Fibroblast of lung (primary cell): ENCODE results near the gene KIF6. TPM values are rescaled to one million over a fixed set of nuclear protein-coding genes. Genes with fewer than 3 reads are reported as not detected.

Experiments
- DNase-seq, 2 donors: peaks; one replicate each; pipeline versions ENCODE4 v3.0.0 to v3.0.0-alpha.2; 2010; ENCODE audit warnings: low read depth in 2 of 2
- H2AFZ ChIP-seq: 2 replicates; pipeline ENCODE4 v1.5.1; 2012; ENCODE audit warnings: low read length, control low read depth, inconsistent platforms
- H3K27ac ChIP-seq: 2 replicates; pipeline ENCODE4 v1.5.1; 2011; ENCODE audit warnings: low read length, control low read depth; ENCODE audit not compliant: insufficient read depth
- H3K27me3 ChIP-seq: 2 replicates; pipeline ENCODE4 v1.5.1; 2011; ENCODE audit warnings: mild to moderate bottlenecking, low read length; ENCODE audit not compliant: control insufficient read depth, insufficient read depth
- H3K36me3 ChIP-seq: 2 replicates; pipeline ENCODE4 v1.5.1; 2011; ENCODE audit warnings: low read length; ENCODE audit not compliant: control insufficient read depth, insufficient read depth
- H3K4me1 ChIP-seq: 2 replicates; pipeline ENCODE4 v1.5.1; 2011; ENCODE audit warnings: low read length; ENCODE audit not compliant: control insufficient read depth, insufficient read depth; ENCODE audit errors: extremely low read depth
- H3K4me2 ChIP-seq: 2 replicates; pipeline ENCODE4 v1.5.1; 2011; ENCODE audit warnings: low read length, control low read depth; ENCODE audit not compliant: insufficient read depth; ENCODE audit errors: extremely low read depth
- H3K4me3 ChIP-seq, 4 experiments: fragments of 200-600 bp in 1 of 4; sonication (generic) in 1 of 4; replicated peaks in 1 of 4; 2 replicates each; pipeline ENCODE4 v1.5.1; 2011 to 2016; ENCODE audit warnings: low read length in 4 of 4, low read depth in 3 of 4, mild to moderate bottlenecking in 3 of 4, control low read depth in 2 of 4, inconsistent platforms in 1 of 4, mixed read lengths in 1 of 4; ENCODE audit not compliant: insufficient read depth in 1 of 4; ENCODE audit errors: control extremely low read depth in 1 of 4
- H3K79me2 ChIP-seq: 2 replicates; pipeline ENCODE4 v1.5.1; 2012; ENCODE audit warnings: mild to moderate bottlenecking, low read length, inconsistent platforms; ENCODE audit not compliant: control insufficient read depth, insufficient read depth
- H3K9ac ChIP-seq: 2 replicates; pipeline ENCODE4 v1.5.1; 2011; ENCODE audit warnings: mild to moderate bottlenecking, low read length, control low read depth; ENCODE audit not compliant: insufficient read depth
- H3K9me3 ChIP-seq: 2 replicates; pipeline ENCODE4 v1.5.1; 2012; ENCODE audit warnings: low read depth, low read length; ENCODE audit not compliant: control insufficient read depth, insufficient read depth
- H4K20me1 ChIP-seq: 2 replicates; pipeline ENCODE4 v1.5.1; 2011; ENCODE audit warnings: low read length; ENCODE audit not compliant: control insufficient read depth, insufficient read depth; ENCODE audit errors: extremely low read depth
- EZH2 ChIP-seq: IDR thresholded peaks from 2 replicates; pipeline ENCODE4 v1.5.1; 2012; ENCODE audit warnings: low read length, control low read depth, mild to moderate bottlenecking; ENCODE audit errors: missing control alignments
- polyA plus RNA-seq, 2 donors: library from polyadenylated mRNA; depleted of rRNA in 1 of 2; stranded (reverse) in 1 of 2; unstranded in 1 of 2; fragments of >200 nt; gene quantifications; 2 replicates each; pipeline ENCODE4 v1.2.1, GENCODE V29; 2011 to 2012; ENCODE audit warnings: missing spikeins in 1 of 2
- total RNA-seq: library from RNA; depleted of rRNA; stranded (reverse); fragments of >200 nt; gene quantifications from 2 replicates; pipeline ENCODE4 v1.2.1, GENCODE V29; 2014
- TF ChIP-seq, protein P1 (sequence below), 2 donors: IDR thresholded peaks in 1 of 2; conservative IDR thresholded peaks in 1 of 2; 1 replicate in 1 of 2; 2 replicates in 1 of 2; pipeline ENCODE4 v1.5.1; 2011 to 2012; ENCODE audit warnings: low read length in 2 of 2, control low read depth in 1 of 2, inconsistent platforms in 1 of 2, low read depth in 1 of 2, mild to moderate bottlenecking in 1 of 2

KIF6 gene
- total and polyA plus RNA-seq, 2 donors (not counting 1 experiment from before 2014, with no cell fraction given): 0.24 to 0.83 TPM

DNA sequence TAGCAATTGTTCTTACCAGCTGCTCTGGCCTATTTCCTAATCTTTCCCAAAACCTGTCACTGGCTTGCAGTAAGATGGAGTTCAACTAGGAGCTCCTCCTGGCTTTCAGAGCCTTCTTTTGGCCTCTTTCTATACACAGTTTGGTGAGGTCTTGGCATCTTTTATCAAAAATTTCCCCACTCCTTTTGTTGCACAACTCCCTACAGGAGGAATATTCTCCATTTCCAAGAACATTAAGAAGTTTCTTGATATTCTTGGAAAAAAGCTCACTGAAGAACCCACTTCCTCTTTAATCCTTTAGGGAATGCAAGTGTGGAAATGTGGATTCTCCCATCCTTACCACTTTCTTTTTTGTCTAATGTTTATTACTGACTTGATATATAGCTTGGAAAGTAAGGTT is 231.4 kb downstream of the KIF6 start:
- Histone ChIP-seq H3K4me1 (no peaks in the 10 kb centered on the region), H3K36me3 (no peaks in the 10 kb centered on the region), H3K27ac (no peak overlapping the region), H3K9ac (no peak overlapping the region), H3K27me3 (peaks cover 2% of the 10 kb centered on the region), H3K4me3 (no peak overlapping the region), H3K9me3 (no peaks in the 10 kb centered on the region), H2AFZ (no peak overlapping the region), H3K4me2 (no peak overlapping the region), H3K79me2 (no peaks in the 10 kb centered on the region), H4K20me1 (no peaks in the 10 kb centered on the region)
- TF ChIP-seq, protein P1, sequence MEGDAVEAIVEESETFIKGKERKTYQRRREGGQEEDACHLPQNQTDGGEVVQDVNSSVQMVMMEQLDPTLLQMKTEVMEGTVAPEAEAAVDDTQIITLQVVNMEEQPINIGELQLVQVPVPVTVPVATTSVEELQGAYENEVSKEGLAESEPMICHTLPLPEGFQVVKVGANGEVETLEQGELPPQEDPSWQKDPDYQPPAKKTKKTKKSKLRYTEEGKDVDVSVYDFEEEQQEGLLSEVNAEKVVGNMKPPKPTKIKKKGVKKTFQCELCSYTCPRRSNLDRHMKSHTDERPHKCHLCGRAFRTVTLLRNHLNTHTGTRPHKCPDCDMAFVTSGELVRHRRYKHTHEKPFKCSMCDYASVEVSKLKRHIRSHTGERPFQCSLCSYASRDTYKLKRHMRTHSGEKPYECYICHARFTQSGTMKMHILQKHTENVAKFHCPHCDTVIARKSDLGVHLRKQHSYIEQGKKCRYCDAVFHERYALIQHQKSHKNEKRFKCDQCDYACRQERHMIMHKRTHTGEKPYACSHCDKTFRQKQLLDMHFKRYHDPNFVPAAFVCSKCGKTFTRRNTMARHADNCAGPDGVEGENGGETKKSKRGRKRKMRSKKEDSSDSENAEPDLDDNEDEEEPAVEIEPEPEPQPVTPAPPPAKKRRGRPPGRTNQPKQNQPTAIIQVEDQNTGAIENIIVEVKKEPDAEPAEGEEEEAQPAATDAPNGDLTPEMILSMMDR (conservative IDR thresholded peaks at IDR 0.05 in 1 of 2, IDR thresholded peaks at IDR 0.05 in 1 of 2; ENCODE audit: low read depth in 1 of 2, low read length in 2 of 2): no peak
- TF ChIP-seq EZH2: no peak
- peak in 1 of 2 donors; percentile 29 for DNase-seq

DNA sequence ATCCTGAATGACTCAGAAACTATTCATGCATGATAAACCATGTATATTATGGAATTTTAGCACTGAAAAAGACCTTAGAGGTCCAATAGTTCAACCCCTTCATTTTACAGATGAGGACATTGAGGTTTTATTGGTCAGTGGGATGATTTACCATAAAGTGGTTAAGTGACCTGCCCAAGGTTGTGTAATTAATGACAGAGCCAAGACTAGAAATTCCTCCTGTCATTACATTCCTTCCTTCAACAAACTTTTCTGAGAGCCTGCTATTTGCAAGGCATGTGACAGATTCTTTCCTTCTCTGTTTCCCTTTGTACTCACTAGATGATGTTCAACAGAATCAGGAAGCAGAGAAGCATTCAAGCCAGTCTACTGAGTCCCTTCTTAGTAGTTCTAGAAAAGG is 232.0 kb downstream of the KIF6 start:
- no peaks in the 10 kb centered on the region for H3K4me1 ChIP-seq
- no peaks in the 10 kb centered on the region for H4K20me1 ChIP-seq
- no peak overlapping the region for H3K4me2 ChIP-seq
- peaks cover 2% of the 10 kb centered on the region for H3K27me3 ChIP-seq
- no peaks in the 10 kb centered on the region for H3K36me3 ChIP-seq
- H3K9me3 ChIP-seq: no peaks in the 10 kb centered on the region
- H3K9ac ChIP-seq: no peak overlapping the region
- no peak overlapping the region for H2AFZ ChIP-seq
- H3K4me3 ChIP-seq: no peak overlapping the region
- no peak overlapping the region for H3K27ac ChIP-seq
- TF ChIP-seq, protein P1 (conservative IDR thresholded peaks at IDR 0.05 in 1 of 2, IDR thresholded peaks at IDR 0.05 in 1 of 2; ENCODE audit: low read depth in 1 of 2, low read length in 2 of 2): no peak
- TF ChIP-seq EZH2: no peak
- DNase-seq: peak in 1 of 2 donors; percentile 85
- no peaks in the 10 kb centered on the region for H3K79me2 ChIP-seq

DNA sequence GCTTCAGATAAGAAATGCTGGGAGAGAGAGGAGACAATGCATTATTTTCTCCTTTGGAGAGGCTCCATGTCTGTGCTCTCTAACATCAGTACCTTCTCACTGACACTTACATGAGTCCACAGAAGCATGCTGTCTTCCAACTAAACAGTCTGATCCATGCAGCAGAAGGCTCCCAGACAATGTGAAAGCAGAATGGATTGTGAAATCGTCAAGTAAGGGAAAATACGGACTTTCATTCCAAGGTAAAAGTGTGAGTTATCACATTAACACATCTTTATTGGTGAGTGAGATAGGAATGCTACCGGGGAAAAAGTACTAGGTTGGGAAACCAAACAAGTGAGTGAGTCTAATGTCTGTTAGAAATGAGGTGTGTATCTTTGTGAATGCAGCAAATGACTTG is 235.1 kb downstream of the KIF6 start:
- Histone ChIP-seq H3K27me3 (peaks cover 2% of the 10 kb centered on the region), H3K79me2 (no peaks in the 10 kb centered on the region), H4K20me1 (no peaks in the 10 kb centered on the region), H3K4me3 (no peak overlapping the region), H3K9ac (no peak overlapping the region), H3K9me3 (no peaks in the 10 kb centered on the region), H3K4me1 (no peaks in the 10 kb centered on the region), H2AFZ (no peak overlapping the region), H3K36me3 (no peaks in the 10 kb centered on the region), H3K27ac (no peak overlapping the region), H3K4me2 (no peak overlapping the region)
- peak in 1 of 2 donors; percentile 61 for DNase-seq
- TF ChIP-seq, protein P1 (conservative IDR thresholded peaks at IDR 0.05 in 1 of 2, IDR thresholded peaks at IDR 0.05 in 1 of 2; ENCODE audit: low read depth in 1 of 2, low read length in 2 of 2): no peak
- no peak for TF ChIP-seq EZH2
